H1 (cell line): ENCODE results near the gene CCDC33. TPM values are rescaled to one million over a fixed set of nuclear protein-coding genes. Genes with fewer than 3 reads are reported as not detected.

Experiments used
- CTCF ChIA-PET: fragments of 300-600 bp; sonication (Branson Sonifier 250); formaldehyde crosslinking; loops from one replicate; lab custom pipeline; 2021; ENCODE audit not compliant: partially characterized antibody; lab: Charles Lee
- POLR2A ChIA-PET: fragments of 300-600 bp; sonication (Branson Sonifier 250); formaldehyde crosslinking; loops from one replicate; lab custom pipeline; 2021; ENCODE audit warnings: inconsistent platforms; ENCODE audit not compliant: partially characterized antibody; lab: Charles Lee
- DNase-seq, 2 experiments: peaks; one replicate each; pipeline versions ENCODE4 v3.0.0 to v3.0.0-alpha.2; 2010 to 2022; ENCODE audit warnings: low spot score in 2 of 2, low read depth in 1 of 2, mixed read lengths in 1 of 2
- FAIRE-seq: peaks from 2 replicates; lab custom pipeline; 2011; peaks lifted over from hg19 to GRCh38; lab: Jason Lieb, UNC
- H2AFZ ChIP-seq: 2 replicates; pipeline ENCODE4 v1.8.1; 2012; ENCODE audit warnings: low read length, inconsistent platforms
- H2AK5ac ChIP-seq: 2 replicates; pipeline ENCODE4 v1.6.1; 2013; ENCODE audit warnings: low read depth, low read length
- H2BK120ac ChIP-seq: replicated peaks from 2 replicates; pipeline ENCODE3; 2013; ENCODE audit warnings: low read depth, low read length, inconsistent platforms
- H2BK12ac ChIP-seq: 2 replicates; pipeline ENCODE4 v1.6.1; 2013; ENCODE audit warnings: low read depth, low read length
- H2BK15ac ChIP-seq: 2 replicates; pipeline ENCODE4 v1.6.1; 2013; ENCODE audit warnings: low read length
- H2BK20ac ChIP-seq: 2 replicates; pipeline ENCODE4 v1.6.1; 2013; ENCODE audit warnings: low read length
- H2BK5ac ChIP-seq: 2 replicates; pipeline ENCODE4 v1.6.1; 2013; ENCODE audit warnings: low read depth, low read length
- H3K14ac ChIP-seq: 2 replicates; pipeline ENCODE4 v1.6.1; 2013; ENCODE audit warnings: inconsistent platforms; ENCODE audit not compliant: insufficient read length
- H3K18ac ChIP-seq: 2 replicates; pipeline ENCODE4 v1.6.1; 2013; ENCODE audit warnings: low read length; ENCODE audit errors: extremely low read depth
- H3K23ac ChIP-seq: 2 replicates; pipeline ENCODE4 v1.6.1; 2013; ENCODE audit warnings: inconsistent platforms; ENCODE audit not compliant: insufficient read length
- H3K23me2 ChIP-seq: 2 replicates; pipeline ENCODE4 v1.6.1; 2013; ENCODE audit warnings: low read depth, low read length
- H3K27ac ChIP-seq: 2 replicates; pipeline ENCODE4 v1.6.1; 2011; ENCODE audit warnings: low read depth, low read length, inconsistent platforms
- H3K27me3 ChIP-seq, 4 experiments: replicated peaks in 1 of 4; 1 replicate in 1 of 4; 2 replicates in 3 of 4; pipeline versions ENCODE4 v1.6.1 to v1.8.1; 2011 to 2013; ENCODE audit warnings: low read length in 3 of 4, mild to moderate bottlenecking in 3 of 4, inconsistent platforms in 2 of 4, mixed read lengths in 2 of 4, moderate library complexity in 1 of 4; ENCODE audit not compliant: control insufficient read depth in 3 of 4, insufficient read depth in 3 of 4; ENCODE audit errors: extremely low read depth in 1 of 4
- H3K36me3 ChIP-seq, 4 experiments: 2 replicates each; pipeline versions ENCODE4 v1.6.1 to v1.8.1; 2011 to 2013; ENCODE audit warnings: mild to moderate bottlenecking in 4 of 4, low read length in 3 of 4, moderate library complexity in 2 of 4, control low read depth in 1 of 4, inconsistent platforms in 1 of 4; ENCODE audit not compliant: insufficient read depth in 4 of 4, control insufficient read depth in 2 of 4
- H3K4ac ChIP-seq: replicated peaks from 2 replicates; pipeline ENCODE3; 2013; ENCODE audit warnings: low read length, low read depth, mixed read lengths, inconsistent platforms; ENCODE audit not compliant: insufficient read length
- H3K4me1 ChIP-seq, 4 experiments: replicated peaks in 1 of 4; 1 replicate in 1 of 4; 2 replicates in 3 of 4; pipeline versions ENCODE4 v1.6.1 to v1.8.1; 2011 to 2013; ENCODE audit warnings: low read length in 3 of 4, inconsistent platforms in 2 of 4, mixed read lengths in 1 of 4; ENCODE audit not compliant: insufficient read depth in 4 of 4, control insufficient read depth in 3 of 4
- H3K4me2 ChIP-seq, 2 experiments: 2 replicates each; pipeline versions ENCODE4 v1.6.1 to v1.8.1; 2011 to 2013; ENCODE audit warnings: low read depth in 2 of 2, low read length in 2 of 2, control low read depth in 1 of 2, inconsistent platforms in 1 of 2, mild to moderate bottlenecking in 1 of 2; ENCODE audit not compliant: insufficient read depth in 1 of 2
- H3K4me3 ChIP-seq, 4 experiments: fragments of 200-600, 300-600 bp in 1 of 4; sonication (generic), shearing (Covaris generic), sonication (Bioruptor Twin) in 1 of 4; 2 replicates each; pipeline versions ENCODE4 v1.5.1 to v1.8.1; 2011 to 2016; ENCODE audit warnings: low read length in 4 of 4, low read depth in 3 of 4, control low read depth in 2 of 4, inconsistent platforms in 2 of 4, mild to moderate bottlenecking in 2 of 4, mixed read lengths in 1 of 4, moderate library complexity in 1 of 4; ENCODE audit not compliant: insufficient read depth in 2 of 4; ENCODE audit errors: extremely low read depth in 1 of 4
- H3K56ac ChIP-seq: replicated peaks from 2 replicates; pipeline ENCODE3; 2013; ENCODE audit warnings: low read depth, mild to moderate bottlenecking, mixed read lengths, low read length, inconsistent platforms; ENCODE audit not compliant: insufficient read length
- H3K79me1 ChIP-seq: 2 replicates; pipeline ENCODE4 v1.6.1; 2013; ENCODE audit warnings: low read depth, low read length, control low read depth
- H3K79me2 ChIP-seq, 2 experiments: 2 replicates each; pipeline versions ENCODE4 v1.6.1 to v1.8.1; 2012 to 2013; ENCODE audit warnings: low read length in 2 of 2, mild to moderate bottlenecking in 2 of 2, inconsistent platforms in 1 of 2; ENCODE audit not compliant: insufficient read depth in 2 of 2, control insufficient read depth in 1 of 2
- H3K9ac ChIP-seq, 4 experiments: replicated peaks in 1 of 4; 1 replicate in 1 of 4; 2 replicates in 3 of 4; pipeline versions ENCODE4 v1.6.1 to v1.8.1; 2011 to 2013; ENCODE audit warnings: low read depth in 3 of 4, low read length in 3 of 4, control low read depth in 2 of 4, mild to moderate bottlenecking in 2 of 4, moderate library complexity in 2 of 4, inconsistent platforms in 1 of 4; ENCODE audit errors: extremely low read depth in 1 of 4
- H3K9me3 ChIP-seq, 2 experiments: 2 replicates each; pipeline versions ENCODE4 v1.6.1 to v1.8.1; 2012 to 2013; ENCODE audit warnings: mild to moderate bottlenecking in 2 of 2, moderate library complexity in 2 of 2, control low read depth in 1 of 2, inconsistent platforms in 1 of 2, low read depth in 1 of 2, low read length in 1 of 2, mixed read lengths in 1 of 2; ENCODE audit not compliant: insufficient read depth in 2 of 2
- H4K20me1 ChIP-seq, 2 experiments: replicated peaks in 1 of 2; 2 replicates each; pipeline versions ENCODE3 to v1.8.1; 2011 to 2013; ENCODE audit warnings: inconsistent platforms in 2 of 2, low read length in 2 of 2, mild to moderate bottlenecking in 1 of 2; ENCODE audit not compliant: insufficient read depth in 2 of 2, control insufficient read depth in 1 of 2
- H4K5ac ChIP-seq: 2 replicates; pipeline ENCODE4 v1.6.1; 2013; ENCODE audit warnings: low read length, low read depth, mixed read lengths, inconsistent platforms; ENCODE audit not compliant: insufficient read length
- H4K8ac ChIP-seq: 2 replicates; pipeline ENCODE4 v1.8.0; 2013; ENCODE audit warnings: mild to moderate bottlenecking, moderate library complexity, low read length, inconsistent platforms; ENCODE audit not compliant: insufficient read depth; ENCODE audit errors: extremely low read depth
- H4K91ac ChIP-seq: replicated peaks from 2 replicates; pipeline ENCODE3; 2013; ENCODE audit warnings: low read length, mixed read lengths, inconsistent platforms; ENCODE audit not compliant: insufficient read length
- BCL11A ChIP-seq, 2 experiments: IDR thresholded peaks; one replicate each; pipeline ENCODE4 v1.6.1; 2011; ENCODE audit warnings: low read depth in 2 of 2, low read length in 2 of 2, mild to moderate bottlenecking in 2 of 2
- CBX5 ChIP-seq: fragments of 300-800, 300-1000 bp; sonication (generic); IDR thresholded peaks from 2 replicates; pipeline ENCODE4 v1.7.1; 2016; ENCODE audit warnings: antibody characterized with exemption, low read length, low read depth
- CBX8 ChIP-seq: fragments of 300-800, 300-1000 bp; sonication (generic); IDR thresholded peaks from 2 replicates; pipeline ENCODE4 v1.7.1; 2016; ENCODE audit warnings: low read depth, low read length, borderline replicate concordance
- CEBPB ChIP-seq: IDR thresholded peaks from 2 replicates; pipeline ENCODE4 v1.6.1; 2012; ENCODE audit warnings: low read depth, low read length
- CREB1 ChIP-seq: IDR thresholded peaks from 2 replicates; pipeline ENCODE4 v1.6.1; 2012; ENCODE audit warnings: inconsistent platforms
- EP300 ChIP-seq, 2 experiments: IDR thresholded peaks; 1 replicate in 1 of 2; 2 replicates in 1 of 2; pipeline ENCODE4 v1.6.1; 2011 to 2012; ENCODE audit warnings: low read depth in 2 of 2, low read length in 2 of 2, mild to moderate bottlenecking in 2 of 2, borderline replicate concordance in 1 of 2, inconsistent platforms in 1 of 2, moderate library complexity in 1 of 2
- HDAC2 ChIP-seq, 2 experiments: fragments of 300-600 bp in 1 of 2; sonication (generic) in 1 of 2; IDR thresholded peaks; 2 replicates each; pipeline ENCODE4 v1.6.1; 2011 to 2012; ENCODE audit warnings: low read depth in 2 of 2, low read length in 2 of 2, mild to moderate bottlenecking in 2 of 2, moderate library complexity in 2 of 2, borderline replicate concordance in 1 of 2, inconsistent platforms in 1 of 2
- NANOG ChIP-seq: IDR thresholded peaks from 2 replicates; pipeline ENCODE4 v1.6.1; 2011; ENCODE audit warnings: low read length, low read depth, mild to moderate bottlenecking, inconsistent platforms; ENCODE audit not compliant: insufficient read depth, poor library complexity, severe bottlenecking
- RAD21 ChIP-seq, 2 experiments: IDR thresholded peaks in 1 of 2; conservative IDR thresholded peaks in 1 of 2; 2 replicates each; pipeline ENCODE4 v1.6.1; 2011; ENCODE audit warnings: low read depth in 2 of 2, low read length in 2 of 2, improper control_type of control experiment in 1 of 2, inconsistent platforms in 1 of 2, mild to moderate bottlenecking in 1 of 2, moderate library complexity in 1 of 2
- RNF2 ChIP-seq: fragments of 200-900, 300-1000 bp; sonication (generic); IDR thresholded peaks from 2 replicates; pipeline ENCODE4 v1.7.1; 2016; ENCODE audit warnings: borderline replicate concordance, low read depth, mild to moderate bottlenecking, antibody characterized with exemption, low read length; ENCODE audit not compliant: poor library complexity, severe bottlenecking; ENCODE audit errors: missing control alignments
- RXRA ChIP-seq: IDR thresholded peaks from 2 replicates; pipeline ENCODE4 v1.6.1; 2011; ENCODE audit warnings: low read depth, mild to moderate bottlenecking, low read length, moderate library complexity; ENCODE audit not compliant: insufficient read depth
- WGBS, 2 experiments: shearing (Covaris generic) in 1 of 2; methylation state at CpG; one replicate each; pipeline versions ENCODE4 v1.1.6 to v1.1.7; 2013 to 2015; ENCODE audit warnings: low lambda C conversion rate in 2 of 2, mixed read lengths in 2 of 2, inconsistent platforms in 1 of 2, low coverage in 1 of 2, missing lambda C conversion rate in 1 of 2; ENCODE audit not compliant: insufficient replicate concordance in 2 of 2, insufficient coverage in 1 of 2, insufficient read length in 1 of 2; ENCODE audit errors: extremely low coverage in 1 of 2, missing lambda C conversion rate in 1 of 2; 5-methylcytosine and 5-hydroxymethylcytosine counted together
- polyA plus RNA-seq, 7 experiments: library from polyadenylated mRNA; depleted of rRNA in 3 of 7; stranded (reverse) in 5 of 7; unstranded in 2 of 7; fragments of >200 nt in 5 of 7; fragments of 200-250 nt in 2 of 7; gene quantifications; 1 replicate in 5 of 7; 2 replicates in 1 of 7; 4 replicates in 1 of 7; pipeline versions ENCODE4 v1.2.1 to v1.2.3, GENCODE V29; 2011 to 2013; ENCODE audit warnings: missing spikeins in 2 of 7, mixed read lengths in 2 of 7
- total RNA-seq: library from RNA; stranded (reverse); fragmentation: NEBNext Ultra II Directional; extraction: Animal tissue kit (Norgen Biotek cat#: 25700); gene quantifications from 2 replicates; pipeline ENCODE4 v1.2.1, GENCODE V29; 2021
- TF ChIP-seq, protein P1 (sequence below): IDR thresholded peaks from 2 replicates; pipeline ENCODE4 v1.6.1; 2011; ENCODE audit warnings: low read depth, mild to moderate bottlenecking, low read length; ENCODE audit not compliant: insufficient read depth

The CCDC33 gene
- total and polyA plus RNA-seq, 2 of the 8 experiments (the other 6 are each of a cell fraction or from before 2014, with no cell fraction given): 2.0 to 2.7 TPM

GRCh38 chr15:74261041-74261440 is 24.9 kb downstream of the CCDC33 start:
- Histone ChIP-seq H2BK15ac (no peak overlapping the region), H2BK20ac (no peak overlapping the region), H2AK5ac (no peak overlapping the region), H3K56ac (no peak overlapping the region), H3K27ac (no peak overlapping the region), H3K27me3 (peaks cover 0 to 2% (median 0%) of the 10 kb centered on the region in 4 experiments; a peak in 1 of 7 replicates), H2AFZ (no peak overlapping the region), H3K23ac (no peak overlapping the region), H3K4me2 (no peak overlapping the region), H3K9me3 (no peaks in the 10 kb centered on the region), H3K23me2 (no peaks in the 10 kb centered on the region), H4K91ac (no peak overlapping the region), H3K4ac (no peak overlapping the region), H4K5ac (no peak overlapping the region), H3K18ac (no peak overlapping the region), H3K4me1 (peaks cover 7 to 23% (median 19%) of the 10 kb centered on the region in 4 experiments), H3K4me3 (no peak overlapping the region), H4K8ac (no peak overlapping the region), H3K9ac (no peak overlapping the region), H4K20me1 (peaks cover 0 to 5% of the 10 kb centered on the region in 2 experiments), H3K14ac (no peak overlapping the region), H3K79me2 (no peaks in the 10 kb centered on the region), H3K79me1 (no peaks in the 10 kb centered on the region), H2BK5ac (no peak overlapping the region), H3K36me3 (no peaks in the 10 kb centered on the region), H2BK120ac (no peak overlapping the region), H2BK12ac (no peak overlapping the region)
- POLR2A ChIA-PET: interaction anchor here (0.7 to 4.4 kb wide), 2 partner anchors 10 to 16 kb away, joined by 3 to 11 read pairs; no protein-coding TSS in a partner anchor
- CTCF ChIA-PET: interaction anchor here (0.6 to 12.1 kb wide), 13 partner anchors 10 to 220 kb away, joined by 3 to 87 read pairs (median 3); no protein-coding TSS in a partner anchor
- 94% methylated on average over 3 of the region's 3 CpGs; no CpG with 5 or more reads in 1 of the 2 experiments for WGBS, 2 experiments
- DNase-seq (no peak), FAIRE-seq (no peak)
- no peak for TF ChIP-seq CREB1
- TF ChIP-seq CEBPB: no peak
- TF ChIP-seq RXRA: no peak
- TF ChIP-seq CBX8: no peak
- no peak for TF ChIP-seq NANOG
- TF ChIP-seq, protein P1, sequence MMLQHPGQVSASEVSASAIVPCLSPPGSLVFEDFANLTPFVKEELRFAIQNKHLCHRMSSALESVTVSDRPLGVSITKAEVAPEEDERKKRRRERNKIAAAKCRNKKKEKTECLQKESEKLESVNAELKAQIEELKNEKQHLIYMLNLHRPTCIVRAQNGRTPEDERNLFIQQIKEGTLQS: no peak
- TF ChIP-seq HDAC2 (IDR thresholded peaks at IDR 0.05; ENCODE audit: borderline replicate concordance in 1 of 2, low read depth in 2 of 2, low read length in 2 of 2): no peak
- no peak for TF ChIP-seq RNF2
- TF ChIP-seq BCL11A (IDR thresholded peaks at IDR 0.05; ENCODE audit: low read depth in 2 of 2, low read length in 2 of 2): no peak
- TF ChIP-seq RAD21 (IDR thresholded peaks at IDR 0.05 in 1 of 2, conservative IDR thresholded peaks at IDR 0.05 in 1 of 2; ENCODE audit: low read depth in 2 of 2, low read length in 2 of 2): no peak
- TF ChIP-seq EP300 (IDR thresholded peaks at IDR 0.05; ENCODE audit: borderline replicate concordance in 1 of 2, low read depth in 2 of 2, low read length in 2 of 2): no peak
- no peak for TF ChIP-seq CBX5
